T-helper 1 cell treated with Interleukin-12 subunit alpha and Interleukin-12 subunit beta and Interleukin-4 antibody, amounts not matched to agents 30 ng/mL and 1 ng/mL, for 36 hours (primary cell): ENCODE results near the gene FBXO15. TPM values are rescaled to one million over a fixed set of nuclear protein-coding genes. Genes with fewer than 3 reads are reported as not detected.

Experiments used
- intact Hi-C: fragments of 100-400 bp; cut with micrococcal nuclease; formaldehyde crosslinking; loops from one replicate; pipeline ENCODE4 v1.15.1; 2024
- total RNA-seq: library from RNA; stranded (reverse); gene quantifications from 2 replicates; pipeline ENCODE4 v1.2.3, GENCODE V29; 2022

FBXO15 gene
- total RNA-seq, 1 donor from 2014 or later, result 0.49 TPM

GRCh38 chr18:74066018-74066417, 81.6 kb downstream of the FBXO15 start:
- intact Hi-C loops, result loop anchor here (1.0 to 10.0 kb wide), 2 partner anchors 16 to 1009 kb away; no protein-coding TSS in a partner anchor

- intact Hi-C loops, result loop anchor here (2.0 to 10.0 kb wide), 3 partner anchors 433 to 1009 kb away; no protein-coding TSS in a partner anchor
These were observed 82.3 kb downstream of the FBXO15 start for GRCh38 chr18:74065366-74065765.

GRCh38 chr18:74064510-74064909, 83.1 kb downstream of the FBXO15 start:
- intact Hi-C loops, result loop anchor here (2.0 to 10.0 kb wide), 5 partner anchors 228 to 1148 kb away; partner anchors contain the start of genes CYB5A and TSHZ1

GRCh38 chr18:74063557-74063956, 84.1 kb downstream of the FBXO15 start:
- intact Hi-C loops, result loop anchor here (1.0 to 10.0 kb wide), 6 partner anchors 23 to 1149 kb away; partner anchors contain the start of genes CYB5A, TIMM21 and TSHZ1

- intact Hi-C loops, result loop anchor here (1.0 to 10.0 kb wide), 6 partner anchors 23 to 1149 kb away; partner anchors contain the start of genes CYB5A, TIMM21 and TSHZ1
These were observed 84.6 kb downstream of the FBXO15 start for GRCh38 chr18:74063023-74063422.

- intact Hi-C loops, result loop anchor here (5.0 to 10.0 kb wide), 3 partner anchors 230 to 1150 kb away; partner anchors contain the start of genes CYB5A and TSHZ1
These were observed 85.6 kb downstream of the FBXO15 start for GRCh38 chr18:74062037-74062436.

- intact Hi-C loops, result loop anchor here (5.0 to 10.0 kb wide), 3 partner anchors 232 to 1152 kb away; partner anchors contain the start of genes CYB5A and TSHZ1
These were observed 87.1 kb downstream of the FBXO15 start for GRCh38 chr18:74060579-74060978.

- intact Hi-C loops, result no loop called here
These were observed 96.8 kb downstream of the FBXO15 start for GRCh38 chr18:74050807-74051206.

- intact Hi-C loops, result loop anchor here (1.0 to 5.0 kb wide), 7 partner anchors 23 to 1278 kb away; partner anchors contain the start of gene TIMM21
These were observed 106.9 kb downstream of the FBXO15 start for GRCh38 chr18:74040459-74041332.

GRCh38 chr18:74040008-74040407, 107.6 kb downstream of the FBXO15 start:
- intact Hi-C loops, result loop anchor here (1.0 to 5.0 kb wide), 7 partner anchors 23 to 1278 kb away; partner anchors contain the start of gene TIMM21

GRCh38 chr18:74029161-74029560, 118.5 kb downstream of the FBXO15 start:
- intact Hi-C loops, result no loop called here

Other genes with a start within 250 kb of the FBXO15 start
- 28.1 and 29.0 TPM in 2 replicates for gene TIMM21, start 689 bp upstream of the FBXO15 start, total RNA-seq
- 34.3 and 37.8 TPM in 2 replicates for gene CYB5A, start 144.1 kb upstream of the FBXO15 start, total RNA-seq
- gene C18orf63, start 168.0 kb upstream of the FBXO15 start, total RNA-seq, result not detected in 2 replicates